ENCODE data around the gene ARIH1.

- TF ChIP-seq CTCF (IDR thresholded peaks at IDR 0.05) = no peak
- no peak for TF ChIP-seq EP300 (IDR thresholded peaks at IDR 0.05)
These were observed 140.8 kb downstream of the ARIH1 start for GRCh38 chr15:72614810-72615532.
